GM10266 (cell line): Measurements from ENCODE around the gene SLC22A12.

Experiments
- DNase-seq: peaks from one replicate; pipeline ENCODE4 v3.0.0; 2012; ENCODE audit errors: extremely low spot score
- TF ChIP-seq, protein P1 (sequence below): IDR thresholded peaks from 2 replicates; pipeline ENCODE4 v1.5.1; 2012; ENCODE audit warnings: mild to moderate bottlenecking, low read depth; ENCODE audit not compliant: control insufficient read depth, insufficient read depth; ENCODE audit errors: missing control alignments

Gene SLC22A12

DNA sequence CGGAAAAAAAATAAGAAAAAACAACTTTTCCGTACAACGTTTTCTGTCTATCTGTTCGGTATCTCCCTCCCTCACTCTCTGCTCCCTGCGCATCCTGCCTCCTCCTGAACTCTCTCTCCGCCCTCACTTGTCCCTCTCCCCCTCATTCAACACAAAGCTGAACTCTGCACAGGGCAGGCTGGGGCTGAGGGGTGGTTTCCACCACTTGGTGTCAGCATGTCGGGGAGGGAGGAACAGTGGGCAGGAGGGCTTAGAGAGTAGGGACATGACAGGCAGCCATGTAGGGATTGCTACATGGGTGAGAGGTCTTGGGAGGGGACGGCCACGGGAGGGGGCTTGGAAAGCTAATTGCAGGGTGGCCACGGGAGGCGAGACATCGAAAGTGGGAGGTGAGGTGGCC is 17.6 kb downstream of the SLC22A12 start:
- no peak for DNase-seq
- TF ChIP-seq, protein P1, sequence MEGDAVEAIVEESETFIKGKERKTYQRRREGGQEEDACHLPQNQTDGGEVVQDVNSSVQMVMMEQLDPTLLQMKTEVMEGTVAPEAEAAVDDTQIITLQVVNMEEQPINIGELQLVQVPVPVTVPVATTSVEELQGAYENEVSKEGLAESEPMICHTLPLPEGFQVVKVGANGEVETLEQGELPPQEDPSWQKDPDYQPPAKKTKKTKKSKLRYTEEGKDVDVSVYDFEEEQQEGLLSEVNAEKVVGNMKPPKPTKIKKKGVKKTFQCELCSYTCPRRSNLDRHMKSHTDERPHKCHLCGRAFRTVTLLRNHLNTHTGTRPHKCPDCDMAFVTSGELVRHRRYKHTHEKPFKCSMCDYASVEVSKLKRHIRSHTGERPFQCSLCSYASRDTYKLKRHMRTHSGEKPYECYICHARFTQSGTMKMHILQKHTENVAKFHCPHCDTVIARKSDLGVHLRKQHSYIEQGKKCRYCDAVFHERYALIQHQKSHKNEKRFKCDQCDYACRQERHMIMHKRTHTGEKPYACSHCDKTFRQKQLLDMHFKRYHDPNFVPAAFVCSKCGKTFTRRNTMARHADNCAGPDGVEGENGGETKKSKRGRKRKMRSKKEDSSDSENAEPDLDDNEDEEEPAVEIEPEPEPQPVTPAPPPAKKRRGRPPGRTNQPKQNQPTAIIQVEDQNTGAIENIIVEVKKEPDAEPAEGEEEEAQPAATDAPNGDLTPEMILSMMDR, result no peak

DNA sequence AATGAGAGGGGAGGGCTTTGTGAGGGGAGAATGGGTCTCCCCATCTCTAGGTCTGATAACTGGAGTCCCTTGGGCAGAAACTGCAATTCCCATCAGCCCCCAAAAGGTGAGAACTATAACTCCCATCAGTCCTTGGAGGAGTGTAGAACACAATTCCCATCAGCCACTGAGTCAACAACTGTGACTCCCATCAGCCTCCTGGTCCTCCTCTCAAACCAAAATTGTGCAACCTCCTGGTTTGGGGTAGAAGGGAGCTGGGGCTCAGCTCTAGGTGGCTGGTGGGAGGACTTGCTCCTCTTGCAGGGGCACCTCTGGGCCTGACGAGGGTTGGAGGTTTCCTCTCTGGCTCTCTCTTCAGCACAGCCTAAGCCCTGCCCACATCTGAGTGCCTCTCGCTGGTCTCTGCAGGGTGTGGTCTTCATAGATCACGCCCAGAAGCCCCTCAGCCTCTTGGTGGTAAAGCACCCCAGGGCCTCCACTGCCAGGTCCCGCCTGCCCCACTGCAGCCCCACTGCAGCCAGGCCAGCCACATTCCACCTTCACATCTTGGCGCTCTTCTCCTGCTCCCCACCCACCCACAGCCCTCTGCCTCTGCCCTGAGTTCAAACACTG is 18.5 kb downstream of the SLC22A12 start:
- TF ChIP-seq, protein P1, result no peak
- no peak for DNase-seq

DNA sequence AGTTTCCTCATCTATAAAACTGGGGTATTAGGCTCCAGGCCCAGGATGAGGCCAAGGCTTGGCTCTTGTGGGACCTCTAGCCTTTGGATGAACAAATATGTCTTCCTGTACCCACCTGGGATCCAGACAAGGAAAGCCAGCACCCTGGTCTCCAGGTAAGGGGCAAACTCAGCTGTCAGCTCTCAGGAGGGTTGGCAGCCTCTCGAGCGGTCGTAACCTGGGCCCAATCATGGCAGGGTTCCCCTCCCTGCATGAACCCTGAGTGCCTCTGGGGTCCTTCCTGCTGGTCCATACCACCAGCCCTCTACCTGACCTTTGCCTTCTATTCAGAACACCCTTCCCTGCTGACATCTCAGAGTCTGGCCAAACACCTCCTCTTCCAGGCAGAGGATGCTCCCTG is 19.6 kb downstream of the SLC22A12 start:
- DNase-seq, result no peak
- TF ChIP-seq, protein P1, result no peak

DNA sequence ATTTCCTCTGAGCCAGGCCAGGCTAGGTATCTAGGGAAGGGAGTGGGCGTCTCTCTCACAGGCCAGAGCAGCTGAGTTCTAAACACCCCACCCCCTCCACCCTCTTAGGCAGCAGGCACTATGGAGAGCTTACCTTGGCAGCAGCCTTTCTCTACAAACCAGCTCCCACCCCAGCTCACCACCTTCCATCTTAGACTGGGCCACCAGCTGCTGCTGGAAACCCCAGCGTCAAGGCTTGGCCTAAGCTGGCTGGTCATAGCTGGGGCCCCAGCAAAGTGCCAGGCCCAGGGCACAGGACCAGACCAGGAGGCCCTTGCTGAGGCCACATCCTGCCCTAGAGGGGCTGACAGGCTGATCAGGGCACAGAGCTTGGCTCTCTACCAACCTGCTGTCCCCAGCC is 20.2 kb downstream of the SLC22A12 start:
- DNase-seq, result no peak
- TF ChIP-seq, protein P1, result no peak

DNA sequence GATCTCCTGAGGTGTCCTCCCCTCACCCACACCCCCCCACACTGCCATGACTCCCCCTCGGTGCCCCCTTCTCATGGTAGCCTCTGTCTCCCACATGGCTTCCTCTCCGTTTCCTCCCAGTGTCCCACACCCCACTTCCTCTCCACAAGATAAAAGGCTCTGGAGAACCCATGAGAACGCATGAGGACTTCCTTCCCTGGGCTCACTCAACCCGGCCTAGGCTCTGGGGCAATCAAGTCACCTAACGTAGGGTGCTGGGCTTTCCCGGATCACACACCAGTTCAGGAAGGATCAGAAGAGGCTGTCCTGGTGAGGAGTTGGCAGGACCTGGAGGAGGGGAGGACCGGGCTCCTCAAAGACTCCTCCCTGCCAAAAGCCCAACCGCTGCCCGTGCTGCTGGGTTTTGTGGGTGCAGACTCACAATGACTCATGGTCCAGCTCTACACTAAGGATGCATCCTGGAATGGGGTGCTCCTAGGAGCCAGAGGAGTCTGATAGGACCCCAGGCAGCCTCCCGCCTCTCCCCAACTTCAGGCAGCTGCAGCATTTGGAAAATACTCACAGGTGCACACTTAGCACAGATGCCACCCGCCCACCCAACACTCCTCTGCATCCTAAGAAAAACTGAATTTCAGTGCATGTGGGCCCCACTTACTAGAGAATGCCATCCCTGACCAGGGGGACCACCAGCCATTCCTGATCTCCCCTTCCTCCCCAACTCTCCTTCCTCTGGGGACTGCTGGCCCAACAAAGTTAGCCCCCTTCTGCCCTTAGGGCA is 21.0 kb downstream of the SLC22A12 start:
- TF ChIP-seq, protein P1, result no peak
- DNase-seq, result no peak

DNA sequence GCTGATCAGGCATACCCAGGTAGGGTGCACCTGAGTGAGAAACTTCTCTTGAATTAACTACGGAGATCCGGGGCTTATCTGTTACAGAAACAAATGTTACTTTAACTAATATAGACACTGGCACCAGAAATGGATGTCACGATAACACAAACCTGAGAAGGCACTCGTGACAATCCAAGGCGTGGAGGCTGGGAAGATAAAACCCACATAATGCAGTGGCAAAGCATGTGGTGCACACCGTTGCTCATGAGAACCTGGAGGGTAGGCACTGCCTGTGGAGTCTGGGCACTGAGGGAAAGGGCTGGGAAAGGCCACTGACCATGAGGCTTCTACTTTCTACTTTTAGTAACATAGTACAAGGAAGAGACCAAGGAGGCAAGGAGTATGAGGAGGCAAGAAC is 22.6 kb downstream of the SLC22A12 start:
- no peak for DNase-seq
- TF ChIP-seq, protein P1, result no peak

DNA sequence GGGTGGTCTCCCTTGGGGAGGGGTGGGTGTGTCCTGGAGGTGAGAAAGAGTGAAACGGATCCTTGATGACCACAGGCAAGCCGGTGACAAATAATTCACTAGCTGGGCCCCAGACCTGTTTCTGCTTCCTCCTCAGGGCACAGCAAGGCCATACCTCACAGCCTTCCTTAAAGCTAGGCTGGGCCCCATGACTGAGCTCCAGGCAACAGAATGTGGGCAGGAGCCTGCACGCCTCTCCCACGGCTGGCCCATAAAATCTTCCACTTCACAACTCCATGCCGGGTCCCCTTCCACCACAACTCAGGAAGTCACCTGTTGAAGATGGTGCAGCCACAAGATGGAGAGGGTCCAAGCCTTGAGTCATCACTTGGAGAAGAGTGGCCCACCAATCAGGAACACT is 23.9 kb downstream of the SLC22A12 start:
- TF ChIP-seq, protein P1, result no peak
- DNase-seq, result no peak
